ENCODE measurements around the gene MED8.
"Not testable (repeated sequence)": the region's sequence is repeated elsewhere in the genome, so short reads cannot be mapped to it uniquely, and the experiment has no call there.

Gene MED8

DNA sequence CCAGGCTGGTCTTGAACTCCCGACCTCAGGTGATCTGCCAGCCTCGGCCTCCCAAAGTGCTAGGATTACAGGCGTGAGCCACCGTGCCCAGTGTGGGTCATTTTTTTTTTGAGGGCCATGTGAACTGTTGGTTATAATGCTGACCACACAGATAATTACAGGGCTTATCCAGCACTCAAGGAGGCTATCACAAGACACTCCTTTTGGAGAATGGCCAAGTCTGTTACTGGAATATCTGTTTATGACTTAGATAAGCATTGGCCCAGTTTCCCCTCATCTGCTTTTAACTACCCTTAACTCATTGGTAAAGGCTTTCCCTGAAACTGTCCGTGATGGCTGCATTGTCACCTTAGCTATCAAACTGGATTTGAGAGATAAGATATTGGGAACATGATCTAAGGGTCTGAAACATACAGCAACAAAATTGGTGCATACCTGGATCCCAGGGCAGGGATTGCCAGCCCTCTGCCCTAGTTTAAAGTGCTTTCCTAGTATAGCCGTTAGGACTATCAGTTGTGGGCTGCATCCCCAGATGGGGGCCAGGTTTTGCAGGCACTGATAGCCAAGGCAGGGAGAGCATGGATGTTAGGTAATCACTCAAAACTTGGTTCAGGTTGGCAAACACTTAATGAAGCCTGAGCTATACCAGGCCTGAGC lies 15.7 kb upstream of the MED8 start:
- Mint-ChIP-seq H3K4me1 (peaks cover 14% of the 10 kb centered on the region), H3K27ac (no peak overlapping the region), H3K36me3 (peaks cover 23% of the 10 kb centered on the region), H3K4me3 (no peak overlapping the region), H3K27me3 (no peaks in the 10 kb centered on the region), H3K9me3 (no peaks in the 10 kb centered on the region)

DNA sequence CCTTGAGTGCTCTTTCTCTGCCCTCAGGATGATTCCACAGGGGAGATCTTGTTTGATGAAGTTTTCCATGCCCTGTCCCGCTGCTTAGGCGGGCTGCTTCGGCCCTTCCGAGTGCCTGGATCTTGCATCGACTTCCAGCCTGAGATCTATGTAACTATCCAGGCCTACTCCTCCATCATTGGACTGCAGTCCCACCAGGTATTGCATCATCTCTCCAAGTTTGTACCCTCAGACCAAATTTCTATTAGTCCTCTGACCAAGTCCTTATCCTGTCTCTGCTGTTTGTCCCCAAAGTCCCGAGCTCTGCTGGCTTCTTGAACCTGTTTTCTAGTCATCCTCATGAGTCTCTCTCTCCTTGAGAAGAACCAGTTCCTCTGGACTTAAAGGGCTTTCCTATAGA lies 14.8 kb upstream of the MED8 start:
- Mint-ChIP-seq H3K27ac (peak overlapping the region; percentile 68), H3K4me3 (no peak overlapping the region), H3K27me3 (no peaks in the 10 kb centered on the region), H3K4me1 (peaks cover 16% of the 10 kb centered on the region), H3K36me3 (peaks cover 21% of the 10 kb centered on the region), H3K9me3 (no peaks in the 10 kb centered on the region)

DNA sequence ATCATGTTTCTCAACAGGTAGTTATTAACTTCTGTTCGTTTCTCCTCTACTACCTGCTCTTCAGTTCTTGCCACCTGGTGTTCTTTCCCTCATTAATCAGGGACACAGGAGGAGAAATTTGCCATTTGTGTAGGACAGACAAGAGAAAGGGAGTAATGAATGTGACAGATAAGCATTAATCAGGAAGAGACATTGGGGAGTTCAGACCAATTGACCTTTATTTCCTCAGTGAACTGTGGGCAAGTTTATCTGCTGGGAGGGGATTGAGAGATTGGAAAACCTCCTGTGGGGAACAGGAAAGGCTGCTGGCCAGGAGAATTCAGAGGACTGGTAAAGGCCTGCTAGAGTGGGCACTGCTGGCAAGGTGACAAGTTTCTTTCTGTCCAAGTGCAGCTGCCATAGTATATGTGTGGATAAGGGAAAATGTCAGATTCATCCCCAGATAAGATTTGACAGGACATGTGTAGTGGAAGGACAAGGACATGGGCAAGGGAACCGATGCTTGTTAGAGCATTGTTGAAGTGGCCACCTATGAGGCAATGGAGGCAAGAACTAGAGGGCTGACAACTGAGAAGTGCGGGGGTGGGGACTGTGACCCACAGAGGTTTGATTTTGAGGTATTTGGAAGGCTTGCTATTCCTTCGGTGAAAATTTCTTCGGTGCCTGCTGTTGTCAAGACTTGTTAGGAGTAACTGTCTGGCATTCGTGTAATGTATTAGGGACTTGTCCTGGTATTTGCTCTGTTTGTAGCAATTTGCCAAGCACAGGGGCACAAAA lies 12.7 kb upstream of the MED8 start:
- H3K4me3 Mint-ChIP-seq, result no peak overlapping the region
- H3K4me1 Mint-ChIP-seq, result peaks cover 23% of the 10 kb centered on the region
- H3K9me3 Mint-ChIP-seq, result no peaks in the 10 kb centered on the region
- H3K27me3 Mint-ChIP-seq, result no peaks in the 10 kb centered on the region
- no peak overlapping the region for H3K27ac Mint-ChIP-seq
- peaks cover 16% of the 10 kb centered on the region for H3K36me3 Mint-ChIP-seq

DNA sequence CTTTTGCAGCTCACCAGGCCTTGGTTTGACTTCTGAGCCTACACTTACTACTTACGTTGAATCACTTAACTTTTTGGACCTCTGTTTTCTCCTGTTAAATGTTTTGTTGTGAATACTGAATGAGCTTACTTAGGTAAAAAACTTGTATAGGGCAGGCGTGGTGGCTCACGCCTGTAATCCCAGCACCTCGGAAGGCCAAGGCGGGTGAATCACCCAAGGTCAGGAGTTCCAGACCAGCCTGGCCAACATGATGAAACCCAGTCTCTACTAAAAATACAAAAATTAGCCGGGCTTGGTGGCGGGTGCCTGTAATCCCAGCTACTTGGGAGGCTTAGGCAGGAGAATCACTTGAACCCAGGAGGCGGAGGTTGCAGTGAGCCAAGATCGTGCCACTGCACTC lies 10.8 kb upstream of the MED8 start:
- Mint-ChIP-seq H3K36me3 (peaks cover 12% of the 10 kb centered on the region), H3K4me1 (peaks cover 37% of the 10 kb centered on the region)
- not testable (repeated sequence) for H3K27me3 Mint-ChIP-seq, H3K27ac Mint-ChIP-seq, H3K4me3 Mint-ChIP-seq, H3K9me3 Mint-ChIP-seq

DNA sequence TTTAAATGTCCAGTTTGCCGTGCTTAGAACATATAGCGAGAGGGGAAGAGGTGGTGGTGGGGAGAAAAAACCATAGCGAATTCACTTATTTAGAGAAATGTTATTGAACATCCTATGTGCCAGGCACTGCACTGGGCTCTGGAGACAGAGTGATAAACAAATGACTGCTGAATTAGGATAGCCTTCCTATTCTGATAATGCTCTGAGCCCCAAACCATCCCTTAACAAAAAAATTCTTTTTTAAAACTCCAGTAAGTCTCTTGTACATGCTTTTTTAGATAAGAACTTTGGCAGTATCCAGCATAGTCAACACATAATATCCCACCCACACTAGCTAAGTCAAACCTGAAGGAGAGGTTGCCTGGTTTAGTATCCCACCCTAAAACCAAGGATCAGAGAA lies 8.6 kb upstream of the MED8 start:
- Mint-ChIP-seq H3K9me3 (no peaks in the 10 kb centered on the region), H3K27ac (no peak overlapping the region), H3K4me1 (peaks cover 49% of the 10 kb centered on the region), H3K36me3 (peaks cover 7% of the 10 kb centered on the region), H3K4me3 (no peak overlapping the region), H3K27me3 (no peaks in the 10 kb centered on the region)

DNA sequence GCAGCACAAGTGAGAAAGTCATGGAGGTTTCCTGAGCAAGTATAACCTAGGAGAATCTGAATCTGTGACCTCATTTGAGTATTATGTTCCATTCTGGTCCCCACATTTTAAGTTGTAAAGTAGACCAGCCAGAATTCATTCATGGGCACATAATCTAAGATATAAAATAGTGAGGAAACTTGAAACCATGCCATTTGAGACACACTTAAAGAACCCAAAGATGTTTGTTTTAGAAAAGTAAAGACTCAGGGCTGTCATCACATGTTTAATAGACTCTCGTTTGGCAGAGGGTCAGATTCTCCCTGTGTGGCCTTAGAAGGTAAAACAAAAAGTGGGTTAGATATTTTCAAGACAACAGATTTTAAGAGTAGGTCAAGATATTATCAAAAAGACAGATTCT lies 6.5 kb upstream of the MED8 start:
- Mint-ChIP-seq H3K27ac (no peak overlapping the region), H3K36me3 (peaks cover 4% of the 10 kb centered on the region), H3K4me1 (peaks cover 49% of the 10 kb centered on the region), H3K9me3 (no peaks in the 10 kb centered on the region), H3K4me3 (no peak overlapping the region), H3K27me3 (no peaks in the 10 kb centered on the region)

DNA sequence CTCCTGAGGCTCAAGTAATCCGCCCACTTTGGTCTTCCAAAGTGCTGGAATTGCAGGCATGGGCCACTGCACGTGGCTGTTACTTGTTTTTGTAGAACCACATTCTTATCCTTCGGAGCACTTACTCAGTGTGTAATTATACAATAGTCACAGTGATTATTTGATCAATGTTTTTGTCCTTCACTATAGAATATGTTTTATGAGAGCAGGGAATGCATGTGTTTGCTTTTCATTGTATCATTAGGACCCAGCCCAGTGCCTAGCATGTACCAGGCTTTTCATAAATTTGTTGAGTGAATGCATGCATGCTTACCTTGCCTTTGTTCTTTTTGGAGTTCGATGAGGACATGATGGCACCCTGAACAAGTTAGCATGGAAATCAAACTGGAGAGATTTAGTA lies 5.9 kb upstream of the MED8 start:
- no peak overlapping the region for H3K4me3 Mint-ChIP-seq

DNA sequence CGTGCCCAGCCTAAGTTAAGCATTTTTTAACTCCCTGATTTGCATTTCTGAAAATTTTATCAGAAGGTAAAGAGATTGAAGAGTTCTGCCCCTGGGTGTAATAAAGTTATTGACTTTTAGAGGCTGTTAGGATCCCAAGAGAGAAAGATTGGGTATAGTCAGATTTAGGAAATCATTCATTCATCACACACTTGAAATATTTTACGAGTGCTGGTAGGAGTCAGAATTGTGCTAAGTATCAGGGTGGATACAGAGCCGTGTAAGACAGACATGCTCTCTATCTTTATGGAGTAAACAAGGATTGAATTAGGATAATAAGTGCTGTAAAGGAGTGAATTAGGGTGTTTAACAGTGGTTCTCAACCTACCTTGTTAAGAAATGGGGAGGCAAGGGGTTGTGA lies 3.1 kb upstream of the MED8 start:
- peaks cover 67% of the 10 kb centered on the region for H3K4me1 Mint-ChIP-seq
- no peak overlapping the region for H3K4me3 Mint-ChIP-seq
- H3K27ac Mint-ChIP-seq, result no peak overlapping the region
- H3K36me3 Mint-ChIP-seq, result peaks cover 7% of the 10 kb centered on the region
- H3K27me3 Mint-ChIP-seq, result no peaks in the 10 kb centered on the region
- no peaks in the 10 kb centered on the region for H3K9me3 Mint-ChIP-seq

More for the DNA sequence above, 5.9 kb upstream of the MED8 start:
- Mint-ChIP-seq H3K4me1 (peaks cover 53% of the 10 kb centered on the region), H3K9me3 (no peaks in the 10 kb centered on the region), H3K27ac (no peak overlapping the region), H3K36me3 (peaks cover 4% of the 10 kb centered on the region), H3K27me3 (no peaks in the 10 kb centered on the region)

DNA sequence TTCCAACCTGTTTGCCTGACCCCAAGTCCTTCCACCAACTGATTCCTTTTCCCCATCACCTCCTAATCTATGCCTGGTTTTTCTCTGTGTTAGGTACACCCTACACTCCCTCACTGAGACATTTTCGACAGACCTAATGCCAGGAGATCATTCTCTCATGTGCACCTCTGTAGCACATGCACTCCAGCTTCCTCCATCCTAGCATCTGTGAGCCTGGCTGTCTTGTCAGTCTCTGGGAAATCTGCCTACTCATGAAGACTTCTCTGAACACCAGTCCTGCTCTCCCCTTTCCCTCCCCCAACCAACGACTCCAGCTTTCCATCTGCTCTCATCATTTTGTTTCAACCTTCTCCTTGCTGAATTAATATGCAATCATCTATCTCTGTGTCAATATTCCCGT lies 987 bp downstream of the MED8 start:
- Mint-ChIP-seq H3K4me3 (peak overlapping the region; percentile 100), H3K36me3 (peaks cover 7% of the 10 kb centered on the region), H3K4me1 (peaks cover 58% of the 10 kb centered on the region), H3K27me3 (no peaks in the 10 kb centered on the region), H3K27ac (peak overlapping the region; percentile 100), H3K9me3 (no peaks in the 10 kb centered on the region)

DNA sequence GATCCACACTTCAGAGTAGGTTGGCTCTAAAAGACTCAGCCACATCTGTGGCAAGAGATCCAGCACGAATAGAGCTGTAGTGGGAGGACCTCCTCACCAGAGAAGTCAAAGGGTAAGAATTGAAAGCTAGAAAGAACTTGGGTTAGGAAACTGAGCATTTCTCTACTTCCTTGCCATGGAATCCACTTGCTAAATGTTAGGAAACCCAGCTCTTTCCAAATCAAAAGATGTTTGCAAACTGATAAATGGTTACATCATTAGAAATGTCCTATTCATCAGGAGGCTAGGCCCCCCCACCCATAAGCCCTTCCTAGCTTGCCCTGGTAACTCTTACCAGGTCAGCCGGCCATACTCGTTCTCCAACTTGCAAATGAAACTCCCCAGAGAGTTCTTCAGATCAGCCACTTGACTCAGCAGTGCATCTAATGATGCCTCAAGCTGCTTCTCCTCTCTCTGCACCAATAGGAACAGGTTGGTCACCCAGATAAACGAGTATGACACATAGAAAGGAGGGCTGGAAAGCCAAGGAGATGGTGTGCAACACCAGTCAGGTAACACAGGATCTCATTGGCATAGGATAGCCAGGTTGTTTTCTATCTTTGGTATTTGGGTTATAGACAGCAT lies 1.5 kb downstream of the MED8 start:
- no peaks in the 10 kb centered on the region for H3K9me3 Mint-ChIP-seq
- H3K27ac Mint-ChIP-seq, result peak overlapping the region; percentile 100
- H3K36me3 Mint-ChIP-seq, result peaks cover 7% of the 10 kb centered on the region
- H3K4me1 Mint-ChIP-seq, result peaks cover 53% of the 10 kb centered on the region
- H3K4me3 Mint-ChIP-seq, result peak overlapping the region; percentile 100
- no peaks in the 10 kb centered on the region for H3K27me3 Mint-ChIP-seq

DNA sequence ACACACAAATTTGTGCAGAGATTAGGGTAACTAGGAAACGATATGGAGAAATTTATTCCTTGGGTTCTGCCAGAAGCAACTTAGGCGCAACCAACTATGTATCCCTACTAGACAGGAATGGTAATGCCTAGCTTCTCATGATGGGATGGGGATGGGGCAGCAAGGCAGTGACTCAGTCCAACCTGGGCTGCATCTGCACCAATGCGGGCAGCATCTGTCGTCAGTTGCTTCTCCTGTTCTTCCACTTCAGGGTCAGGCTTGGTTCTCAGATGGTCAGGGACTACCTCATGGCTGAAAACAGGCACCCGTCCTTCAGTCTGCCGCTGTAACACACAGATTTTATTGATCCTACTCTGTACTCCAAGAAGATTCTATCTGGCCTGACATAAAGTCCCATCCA lies 2.9 kb downstream of the MED8 start:
- Mint-ChIP-seq H3K4me1 (peaks cover 50% of the 10 kb centered on the region), H3K9me3 (no peaks in the 10 kb centered on the region), H3K27ac (no peak overlapping the region), H3K36me3 (peaks cover 7% of the 10 kb centered on the region), H3K4me3 (no peak overlapping the region), H3K27me3 (no peaks in the 10 kb centered on the region)

DNA sequence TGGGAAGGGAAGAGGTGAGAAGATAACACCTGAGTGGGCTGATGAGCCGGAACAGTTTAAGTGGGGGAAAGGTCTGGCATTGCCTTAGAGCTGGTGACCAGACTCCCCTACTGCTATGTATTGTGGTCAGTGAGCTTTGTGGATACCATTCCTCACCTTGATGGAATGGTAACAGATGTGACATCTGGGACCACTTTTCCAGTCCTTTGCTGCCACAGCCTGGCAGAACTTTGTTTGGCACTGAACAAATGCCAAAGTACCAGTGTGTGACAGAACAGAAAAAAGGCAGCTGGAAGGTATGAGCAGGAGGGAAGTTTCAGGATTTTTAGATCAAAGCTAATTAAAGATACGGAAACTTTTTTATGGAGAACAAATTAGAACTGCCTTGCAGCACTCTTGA lies 6.2 kb downstream of the MED8 start:
- H3K27me3 Mint-ChIP-seq, result no peaks in the 10 kb centered on the region
- peaks cover 32% of the 10 kb centered on the region for H3K4me1 Mint-ChIP-seq
- no peak overlapping the region for H3K27ac Mint-ChIP-seq
- no peaks in the 10 kb centered on the region for H3K9me3 Mint-ChIP-seq
- no peak overlapping the region for H3K4me3 Mint-ChIP-seq
- peaks cover 9% of the 10 kb centered on the region for H3K36me3 Mint-ChIP-seq

DNA sequence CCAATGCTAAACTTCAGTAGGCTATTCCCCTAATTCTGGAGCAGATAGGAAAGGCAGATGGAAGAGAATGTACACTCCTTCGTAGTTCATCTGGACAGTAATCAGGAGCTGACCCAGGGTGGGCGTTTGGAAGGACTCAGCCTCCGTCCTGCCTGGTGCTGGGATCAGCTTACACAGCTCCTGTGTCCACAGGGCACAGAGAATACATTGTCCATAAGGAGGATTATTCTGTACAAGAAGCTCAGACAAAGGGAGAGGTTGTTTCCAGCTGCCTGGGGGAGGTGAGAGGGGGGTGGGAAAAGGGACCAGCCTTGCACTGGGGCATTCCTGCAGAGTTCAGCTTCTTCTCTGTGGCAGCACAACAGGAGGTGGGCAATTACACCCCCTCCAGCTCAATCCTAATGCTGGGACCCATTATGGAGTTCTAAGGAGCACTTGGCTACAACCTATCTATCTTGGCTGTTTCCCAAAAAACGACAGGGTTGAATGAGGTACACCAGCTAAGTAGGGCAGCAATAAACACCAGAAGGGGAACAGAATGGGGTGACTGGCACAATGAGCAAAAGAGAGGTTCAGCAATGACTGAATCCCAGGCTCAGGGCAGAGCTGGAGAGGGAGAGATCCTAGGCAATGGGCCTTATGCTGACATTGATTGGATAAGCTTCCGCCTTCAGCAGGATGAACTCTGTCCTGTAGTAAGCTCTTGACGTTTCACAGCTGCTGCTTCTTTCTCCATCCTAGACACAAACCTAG lies 7.4 kb downstream of the MED8 start:
- H3K4me3 Mint-ChIP-seq, result no peak overlapping the region
- no peaks in the 10 kb centered on the region for H3K9me3 Mint-ChIP-seq
- H3K27ac Mint-ChIP-seq, result peak overlapping the region; percentile 48
- peaks cover 20% of the 10 kb centered on the region for H3K4me1 Mint-ChIP-seq
- no peaks in the 10 kb centered on the region for H3K27me3 Mint-ChIP-seq
- peaks cover 12% of the 10 kb centered on the region for H3K36me3 Mint-ChIP-seq

DNA sequence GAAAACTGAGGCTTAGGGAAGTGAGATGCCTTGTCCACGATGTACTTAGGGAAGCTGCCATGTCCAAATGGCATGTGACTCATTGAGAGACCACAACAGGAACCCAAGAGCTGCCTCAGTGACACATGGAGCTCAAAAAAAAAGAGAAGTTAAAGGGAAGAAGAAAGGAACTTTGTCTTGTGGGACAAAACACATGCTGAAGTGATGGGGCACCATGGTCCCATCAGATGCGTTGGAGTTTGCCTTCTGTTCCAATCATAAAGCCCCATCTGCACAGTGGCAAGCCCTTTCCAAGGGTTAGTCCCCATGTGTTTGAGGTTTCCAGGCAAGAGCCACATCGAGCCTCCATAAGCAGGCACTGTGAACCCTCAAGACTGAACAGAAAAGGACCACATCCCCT lies 8.0 kb downstream of the MED8 start:
- peaks cover 12% of the 10 kb centered on the region for H3K36me3 Mint-ChIP-seq
- H3K27me3 Mint-ChIP-seq, result no peaks in the 10 kb centered on the region
- peaks cover 17% of the 10 kb centered on the region for H3K4me1 Mint-ChIP-seq
- peak overlapping the region; percentile 14 for H3K27ac Mint-ChIP-seq
- H3K9me3 Mint-ChIP-seq, result no peaks in the 10 kb centered on the region
- H3K4me3 Mint-ChIP-seq, result no peak overlapping the region

DNA sequence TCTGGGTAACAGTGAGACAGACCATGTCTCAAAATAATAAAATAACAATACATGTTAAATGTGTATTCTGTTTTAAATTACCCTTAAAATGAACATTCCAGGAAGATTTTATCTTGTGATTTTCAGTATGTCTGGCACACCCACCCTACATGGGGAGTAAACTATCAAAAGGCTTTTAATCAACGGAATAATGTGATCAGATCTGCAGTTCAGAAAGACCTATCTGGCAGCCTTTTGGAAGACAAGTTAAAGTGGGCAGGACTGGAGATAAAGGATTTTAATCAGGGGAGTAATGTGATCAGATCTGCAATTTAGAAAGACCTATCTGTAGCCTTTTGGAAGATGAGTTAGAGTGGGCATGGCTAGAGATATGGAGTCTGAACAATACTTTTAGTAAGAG lies 10.1 kb downstream of the MED8 start:
- H3K27me3 Mint-ChIP-seq, result no peaks in the 10 kb centered on the region
- H3K27ac Mint-ChIP-seq, result no peak overlapping the region
- H3K4me1 Mint-ChIP-seq, result peaks cover 16% of the 10 kb centered on the region
- no peaks in the 10 kb centered on the region for H3K9me3 Mint-ChIP-seq
- H3K36me3 Mint-ChIP-seq, result peaks cover 8% of the 10 kb centered on the region
- H3K4me3 Mint-ChIP-seq, result no peak overlapping the region

DNA sequence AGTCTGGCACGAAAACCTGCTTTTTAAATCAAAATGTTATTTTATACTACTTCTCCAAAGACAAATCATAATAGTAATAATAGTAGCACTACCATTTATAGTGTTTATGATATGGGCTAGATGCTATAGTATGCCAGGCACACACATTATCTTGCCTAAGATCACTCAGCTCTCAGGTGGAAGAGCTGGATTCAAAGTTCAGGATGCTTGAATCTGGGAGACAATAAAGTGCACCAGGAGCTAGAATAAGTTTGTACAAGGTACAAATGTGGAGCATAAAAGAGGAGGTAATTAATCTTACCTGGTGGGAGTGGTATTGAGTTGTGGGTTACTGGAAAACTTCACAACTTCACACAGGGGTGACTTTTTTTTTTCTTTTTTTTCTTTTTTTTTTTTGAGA lies 11.8 kb downstream of the MED8 start:
- Mint-ChIP-seq H3K36me3 (peaks cover 8% of the 10 kb centered on the region), H3K27me3 (no peaks in the 10 kb centered on the region), H3K27ac (no peak overlapping the region), H3K9me3 (no peaks in the 10 kb centered on the region), H3K4me1 (peaks cover 16% of the 10 kb centered on the region), H3K4me3 (no peak overlapping the region)
